Astrocyte of the spinal cord (primary cell): ENCODE measurements around the gene WFDC12.
"Not testable (repeated sequence)": the region's sequence is repeated elsewhere in the genome, so short reads cannot be mapped to it uniquely, and the experiment has no call there.

Experiments used
- DNase-seq: peaks from one replicate; pipeline ENCODE4 v3.0.0; 2011; ENCODE audit warnings: low read depth, low spot score
- H3K4me3 ChIP-seq: 2 replicates; pipeline ENCODE4 v1.5.1; 2011; ENCODE audit warnings: low read depth, mild to moderate bottlenecking, low read length, moderate library complexity
- CTCF ChIP-seq: IDR thresholded peaks from 2 replicates; pipeline ENCODE4 v1.5.1; 2012; ENCODE audit warnings: low read depth, mild to moderate bottlenecking, low read length, inconsistent platforms
- in situ Hi-C: cut with HindIII; loops from 2 replicates; pipeline ENCODE4 v1.10.0; 2017; ENCODE audit warnings: low sequenced_read_pairs

The WFDC12 gene

GRCh38 chr20:45124365-45124764 is at the start of gene WFDC12:
Gene WFDC12 (minus strand): TSS chr20:45124465. CDS start chr20:45124447, 18 bp downstream.
- no peak within 1 kb of the TSS for H3K4me3 ChIP-seq
- no peak for TF ChIP-seq CTCF
- DNase-seq = no peak
- in situ Hi-C loops = no loop called here

GRCh38 chr20:45173522-45173921 is 49.3 kb upstream of the WFDC12 start:
- no peak for TF ChIP-seq CTCF
- DNase-seq = no peak
- H3K4me3 ChIP-seq = no peak overlapping the region
- in situ Hi-C loops = no loop called here

GRCh38 chr20:45164906-45165305 is 40.6 kb upstream of the WFDC12 start:
- DNase-seq = no peak
- TF ChIP-seq CTCF = no peak
- in situ Hi-C loops = no loop called here
- no peak overlapping the region for H3K4me3 ChIP-seq

GRCh38 chr20:45163083-45163803 is 39.0 kb upstream of the WFDC12 start:
- H3K4me3 ChIP-seq = no peak overlapping the region
- no peak for TF ChIP-seq CTCF
- DNase-seq = no peak
- in situ Hi-C loops = no loop called here

GRCh38 chr20:45157962-45158361 is 33.7 kb upstream of the WFDC12 start:
- TF ChIP-seq CTCF = no peak
- DNase-seq = peak; percentile 71
- no peak overlapping the region for H3K4me3 ChIP-seq
- in situ Hi-C loops = no loop called here

- in situ Hi-C loops = no loop called here
- no peak overlapping the region for H3K4me3 ChIP-seq
- TF ChIP-seq CTCF = no peak
- DNase-seq = no peak
Measured at GRCh38 chr20:45156713-45157112, 32.4 kb upstream of the WFDC12 start.

GRCh38 chr20:45154794-45155193 is 30.5 kb upstream of the WFDC12 start:
- in situ Hi-C loops, H3K4me3 ChIP-seq, DNase-seq: not testable (repeated sequence)
